HepG2 (cell line): ENCODE measurements around the gene HS3ST3B1. TPM values are rescaled to one million over a fixed set of nuclear protein-coding genes. Genes with fewer than 3 reads are reported as not detected.

Source experiments
- ARID5B ChIP-seq: IDR thresholded peaks from 2 replicates; pipeline ENCODE4 v1.4.0; 2020; ENCODE audit warnings: mild to moderate bottlenecking, missing genetic modification reagents
- CC2D1A ChIP-seq: sonication (generic); formaldehyde crosslinking; IDR thresholded peaks from 2 replicates; pipeline ENCODE4 v1.8.1; 2023; ENCODE audit warnings: mild to moderate bottlenecking, missing genetic modification reagents
- REST ChIP-seq, 2 experiments: IDR thresholded peaks; 2 replicates each; pipeline ENCODE4 v1.6.1; 2011 to 2012; ENCODE audit warnings: low read length in 2 of 2, borderline replicate concordance in 1 of 2, low read depth in 1 of 2, mild to moderate bottlenecking in 1 of 2, moderate library complexity in 1 of 2
- ZBTB46 ChIP-seq: sonication (generic); formaldehyde crosslinking; IDR thresholded peaks from 2 replicates; pipeline ENCODE4 v1.4.0; 2020; ENCODE audit warnings: mild to moderate bottlenecking, missing genetic modification reagents, borderline replicate concordance
- ZNF160 ChIP-seq: sonication (generic); formaldehyde crosslinking; IDR thresholded peaks from 2 replicates; pipeline ENCODE4 v1.8.0; 2022; ENCODE audit warnings: mild to moderate bottlenecking, inconsistent platforms, missing genetic modification reagents
- ZNF335 ChIP-seq: sonication (generic); formaldehyde crosslinking; IDR thresholded peaks from 2 replicates; pipeline ENCODE4 v1.4.0; 2020; ENCODE audit warnings: missing genetic modification reagents
- ZNF713 ChIP-seq: sonication (generic); formaldehyde crosslinking; IDR thresholded peaks from 2 replicates; pipeline ENCODE4 v1.4.0; 2020; ENCODE audit warnings: mild to moderate bottlenecking, missing genetic modification reagents
- ZSCAN21 ChIP-seq: sonication (generic); formaldehyde crosslinking; IDR thresholded peaks from 2 replicates; pipeline ENCODE4 v1.8.0; 2022; ENCODE audit warnings: mild to moderate bottlenecking, missing genetic modification reagents, moderate library complexity, borderline replicate concordance
- polyA plus RNA-seq, 8 experiments: library from polyadenylated mRNA; depleted of rRNA in 3 of 8; stranded (reverse) in 7 of 8; unstranded in 1 of 8; fragments of >200 nt; fragmentation: Illumina TruSeq in 4 of 8; extraction: Trizol in 4 of 8; gene quantifications; 2 replicates each; pipeline versions ENCODE4 v1.2.1 to v1.2.3, GENCODE V29; 2011 to 2016; ENCODE audit warnings: low read depth in 4 of 8, missing spikeins in 1 of 8, mixed read lengths in 1 of 8; ENCODE audit not compliant: insufficient read depth in 1 of 8
- total RNA-seq, 5 experiments: library from RNA; depleted of rRNA; stranded (reverse); fragments of >200 nt; fragmentation: Illumina TruSeq; extraction: Trizol; gene quantifications; 2 replicates each; pipeline ENCODE4 v1.2.3, GENCODE V29; 2016; ENCODE audit warnings: low read depth in 1 of 5
- TF ChIP-seq, protein P1 (sequence below): sonication (generic); formaldehyde crosslinking; IDR thresholded peaks from 2 replicates; pipeline ENCODE4 v1.5.0; 2020; ENCODE audit warnings: missing genetic modification reagents
- TF ChIP-seq, protein P2 (sequence below): sonication (generic); formaldehyde crosslinking; IDR thresholded peaks from 2 replicates; pipeline ENCODE4 v1.5.0; 2020; ENCODE audit warnings: missing genetic modification reagents, mild to moderate bottlenecking, borderline replicate concordance
- TF ChIP-seq, protein P3 (sequence below): sonication (generic); formaldehyde crosslinking; IDR thresholded peaks from 2 replicates; pipeline ENCODE4 v1.5.0; 2020; ENCODE audit warnings: mild to moderate bottlenecking, missing genetic modification reagents
- TF ChIP-seq, protein P4 (sequence below): IDR thresholded peaks from 2 replicates; pipeline ENCODE4 v1.6.1; 2016

Gene HS3ST3B1
- total and polyA plus RNA-seq, 2 of the 13 experiments (the other 11 are each of a cell fraction or from before 2014, with no cell fraction given): 15.7 to 39.5 TPM

GRCh38 chr17:14361945-14362508 lies 61.1 kb downstream of the HS3ST3B1 start (continued):
- TF ChIP-seq, protein P1, sequence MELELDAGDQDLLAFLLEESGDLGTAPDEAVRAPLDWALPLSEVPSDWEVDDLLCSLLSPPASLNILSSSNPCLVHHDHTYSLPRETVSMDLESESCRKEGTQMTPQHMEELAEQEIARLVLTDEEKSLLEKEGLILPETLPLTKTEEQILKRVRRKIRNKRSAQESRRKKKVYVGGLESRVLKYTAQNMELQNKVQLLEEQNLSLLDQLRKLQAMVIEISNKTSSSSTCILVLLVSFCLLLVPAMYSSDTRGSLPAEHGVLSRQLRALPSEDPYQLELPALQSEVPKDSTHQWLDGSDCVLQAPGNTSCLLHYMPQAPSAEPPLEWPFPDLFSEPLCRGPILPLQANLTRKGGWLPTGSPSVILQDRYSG (CRISPR knock-in tag): no peak
- TF ChIP-seq ZBTB46 (CRISPR knock-in tag) (no peak), ZNF160 (CRISPR knock-in tag) (no peak), CC2D1A (CRISPR knock-in tag) (no peak), ARID5B (CRISPR knock-in tag) (peak; percentile 57), ZNF713 (CRISPR knock-in tag) (no peak), ZSCAN21 (CRISPR knock-in tag) (no peak), ZNF335 (CRISPR knock-in tag) (0 out of 2 replicates have a peak, but pooled peaks have one; percentile 11), REST (IDR thresholded peaks at IDR 0.05; ENCODE audit: borderline replicate concordance in 1 of 2, low read depth in 1 of 2, low read length in 2 of 2) (no peak)
- TF ChIP-seq, protein P2, sequence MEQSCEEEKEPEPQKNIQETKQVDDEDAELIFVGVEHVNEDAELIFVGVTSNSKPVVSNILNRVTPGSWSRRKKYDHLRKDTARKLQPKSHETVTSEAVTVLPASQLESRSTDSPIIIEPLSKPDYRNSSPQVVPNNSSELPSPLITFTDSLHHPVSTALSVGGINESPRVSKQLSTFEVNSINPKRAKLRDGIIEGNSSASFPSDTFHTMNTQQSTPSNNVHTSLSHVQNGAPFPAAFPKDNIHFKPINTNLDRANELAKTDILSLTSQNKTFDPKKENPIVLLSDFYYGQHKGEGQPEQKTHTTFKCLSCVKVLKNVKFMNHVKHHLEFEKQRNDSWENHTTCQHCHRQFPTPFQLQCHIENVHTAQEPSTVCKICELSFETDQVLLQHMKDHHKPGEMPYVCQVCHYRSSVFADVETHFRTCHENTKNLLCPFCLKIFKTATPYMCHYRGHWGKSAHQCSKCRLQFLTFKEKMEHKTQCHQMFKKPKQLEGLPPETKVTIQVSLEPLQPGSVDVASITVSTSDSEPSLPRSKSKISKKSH (CRISPR knock-in tag): no peak
- TF ChIP-seq, protein P3, sequence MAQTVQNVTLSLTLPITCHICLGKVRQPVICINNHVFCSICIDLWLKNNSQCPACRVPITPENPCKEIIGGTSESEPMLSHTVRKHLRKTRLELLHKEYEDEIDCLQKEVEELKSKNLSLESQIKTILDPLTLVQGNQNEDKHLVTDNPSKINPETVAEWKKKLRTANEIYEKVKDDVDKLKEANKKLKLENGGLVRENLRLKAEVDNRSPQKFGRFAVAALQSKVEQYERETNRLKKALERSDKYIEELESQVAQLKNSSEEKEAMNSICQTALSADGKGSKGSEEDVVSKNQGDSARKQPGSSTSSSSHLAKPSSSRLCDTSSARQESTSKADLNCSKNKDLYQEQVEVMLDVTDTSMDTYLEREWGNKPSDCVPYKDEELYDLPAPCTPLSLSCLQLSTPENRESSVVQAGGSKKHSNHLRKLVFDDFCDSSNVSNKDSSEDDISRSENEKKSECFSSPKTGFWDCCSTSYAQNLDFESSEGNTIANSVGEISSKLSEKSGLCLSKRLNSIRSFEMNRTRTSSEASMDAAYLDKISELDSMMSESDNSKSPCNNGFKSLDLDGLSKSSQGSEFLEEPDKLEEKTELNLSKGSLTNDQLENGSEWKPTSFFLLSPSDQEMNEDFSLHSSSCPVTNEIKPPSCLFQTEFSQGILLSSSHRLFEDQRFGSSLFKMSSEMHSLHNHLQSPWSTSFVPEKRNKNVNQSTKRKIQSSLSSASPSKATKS: no peak
- TF ChIP-seq, protein P4, sequence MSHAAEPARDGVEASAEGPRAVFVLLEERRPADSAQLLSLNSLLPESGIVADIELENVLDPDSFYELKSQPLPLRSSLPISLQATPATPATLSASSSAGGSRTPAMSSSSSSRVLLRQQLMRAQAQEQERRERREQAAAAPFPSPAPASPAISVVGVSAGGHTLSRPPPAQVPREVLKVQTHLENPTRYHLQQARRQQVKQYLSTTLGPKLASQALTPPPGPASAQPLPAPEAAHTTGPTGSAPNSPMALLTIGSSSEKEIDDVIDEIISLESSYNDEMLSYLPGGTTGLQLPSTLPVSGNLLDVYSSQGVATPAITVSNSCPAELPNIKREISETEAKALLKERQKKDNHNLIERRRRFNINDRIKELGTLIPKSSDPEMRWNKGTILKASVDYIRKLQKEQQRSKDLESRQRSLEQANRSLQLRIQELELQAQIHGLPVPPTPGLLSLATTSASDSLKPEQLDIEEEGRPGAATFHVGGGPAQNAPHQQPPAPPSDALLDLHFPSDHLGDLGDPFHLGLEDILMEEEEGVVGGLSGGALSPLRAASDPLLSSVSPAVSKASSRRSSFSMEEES (CRISPR knock-in tag): no peak
